HG03558 (cell line): Measurements from ENCODE around the gene TMCC3.
"Not testable (repeated sequence)": the region's sequence is repeated elsewhere in the genome, so short reads cannot be mapped to it uniquely, and the experiment has no call there.

Experiments used
- ATAC-seq: cut with Tn5 transposase; IDR thresholded peaks from one replicate; pipeline ENCODE4 v1.9.1; 2021; ENCODE audit warnings: moderate number of reproducible peaks; ENCODE audit not compliant: unreplicated experiment; ENCODE audit errors: extremely low read depth

Gene TMCC3

GRCh38 chr12:94584377-94584776, 66.0 kb downstream of the TMCC3 start:
- ATAC-seq: no peak

GRCh38 chr12:94582591-94582990, 67.8 kb downstream of the TMCC3 start:
- ATAC-seq: no peak

DNA sequence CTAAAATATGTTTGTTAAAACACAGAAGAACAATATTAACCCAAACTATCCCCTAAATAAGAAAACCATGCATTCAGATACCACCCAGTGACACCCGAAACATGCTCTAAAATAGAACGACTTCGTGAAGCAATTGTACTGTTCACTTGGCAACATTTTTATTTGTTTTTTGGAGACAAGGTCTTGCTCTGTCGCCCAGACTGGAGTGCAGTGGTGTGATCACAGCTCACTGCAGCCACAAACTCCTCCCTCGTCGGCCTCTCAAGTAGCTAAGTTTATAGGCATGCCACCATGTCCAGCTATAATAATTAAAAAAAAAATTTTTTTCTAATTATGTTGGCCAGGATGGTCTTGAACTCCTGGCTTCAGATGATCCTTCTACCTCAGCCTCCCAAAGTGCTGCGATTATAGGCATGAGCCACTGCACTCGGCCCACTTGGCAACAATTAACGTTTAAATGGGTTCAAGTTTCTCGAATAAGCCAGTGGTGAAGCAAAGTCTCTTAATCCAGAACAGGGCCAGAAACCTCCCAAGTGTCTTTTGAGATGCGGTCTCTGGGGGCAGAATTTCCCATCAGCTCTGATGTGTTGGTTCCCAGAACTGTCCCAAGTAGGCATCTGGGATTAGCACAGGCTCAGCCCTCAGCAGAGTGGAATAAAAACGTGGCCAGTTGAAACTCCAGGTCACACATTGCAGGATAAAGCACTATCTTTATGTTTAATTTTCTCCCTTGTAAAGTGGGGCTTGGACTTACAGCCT, 74.5 kb downstream of the TMCC3 start:
- ATAC-seq: no peak

- ATAC-seq: no peak
Observed at GRCh38 chr12:94575024-94575423, 75.3 kb downstream of the TMCC3 start.

DNA sequence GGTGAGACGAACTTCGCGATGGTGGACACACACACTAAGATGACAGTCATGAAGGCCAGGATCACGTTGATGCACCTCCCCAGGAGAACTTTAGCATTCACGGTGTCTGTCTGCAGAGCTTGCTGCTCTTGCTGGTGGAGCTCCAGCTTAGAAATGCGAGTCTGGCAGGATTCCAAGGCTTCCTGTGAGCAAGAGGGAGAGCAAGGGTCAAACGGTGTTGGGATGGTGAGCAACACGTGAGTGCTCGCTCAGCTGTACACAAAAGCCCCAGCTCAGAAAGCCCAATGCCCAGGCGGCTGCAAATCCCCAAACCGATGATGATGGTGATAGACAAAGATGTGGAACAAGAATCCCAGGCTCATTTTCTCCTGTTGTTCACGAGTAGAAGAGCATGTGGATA, 78.8 kb downstream of the TMCC3 start:
- no peak for ATAC-seq

DNA sequence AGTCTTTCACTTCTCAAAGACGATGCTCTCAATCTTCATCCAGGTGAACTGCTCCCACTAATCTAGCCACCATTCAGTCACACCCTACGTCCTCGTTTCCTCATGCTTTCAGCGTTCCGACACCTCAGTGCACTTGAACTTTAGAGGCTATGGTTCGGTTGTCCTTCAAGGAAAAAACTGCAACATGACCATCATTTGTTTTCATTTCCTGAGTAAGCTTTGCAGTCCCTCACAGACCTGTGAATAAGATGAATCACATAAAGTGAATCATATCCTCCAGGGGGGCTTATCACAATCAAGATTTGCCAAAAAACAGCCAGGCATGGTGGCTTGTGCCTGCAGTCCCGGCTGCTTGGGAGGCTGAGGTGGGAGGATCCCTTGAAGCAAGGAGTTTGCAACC, 80.2 kb downstream of the TMCC3 start:
- no peak for ATAC-seq

DNA sequence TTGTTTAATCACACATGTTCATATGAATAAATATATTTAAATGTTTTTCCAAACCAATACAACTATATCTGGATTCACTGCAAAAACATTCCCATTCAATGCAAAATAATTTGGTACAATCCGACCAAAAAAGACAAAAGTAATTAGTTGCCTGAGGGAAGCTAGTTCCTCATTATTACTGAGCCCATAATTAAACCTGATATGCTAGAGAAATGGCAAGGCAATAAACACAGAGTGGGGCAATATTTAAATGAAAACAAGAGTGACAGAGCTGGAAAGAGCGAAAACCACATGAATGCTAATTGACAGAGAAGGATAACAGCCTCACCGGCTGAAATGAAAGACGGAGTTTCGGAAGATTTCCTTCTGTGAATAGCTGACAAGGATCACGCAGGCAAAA, 82.6 kb downstream of the TMCC3 start:
- ATAC-seq: no peak

DNA sequence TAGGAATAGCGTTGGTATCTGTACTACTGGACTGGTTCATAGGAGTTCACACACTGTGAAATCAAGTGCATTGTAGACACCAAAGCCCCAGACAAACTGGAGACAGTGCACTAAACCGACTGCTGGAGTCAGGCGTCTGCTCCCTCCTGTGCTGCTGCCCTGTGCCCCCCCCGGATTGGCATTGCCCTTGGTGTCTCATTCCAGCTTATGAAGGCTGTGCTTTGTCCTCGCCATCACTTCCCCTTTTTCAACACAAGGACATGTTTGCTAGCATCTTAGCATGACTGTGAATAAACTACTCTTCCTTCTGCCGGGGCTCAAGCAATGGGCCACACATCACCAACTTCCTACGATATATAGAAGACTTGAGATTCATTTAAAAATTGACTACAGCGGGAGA, 84.0 kb downstream of the TMCC3 start:
- no peak for ATAC-seq

- no peak for ATAC-seq
Observed at GRCh38 chr12:94565683-94566082, 84.7 kb downstream of the TMCC3 start.

DNA sequence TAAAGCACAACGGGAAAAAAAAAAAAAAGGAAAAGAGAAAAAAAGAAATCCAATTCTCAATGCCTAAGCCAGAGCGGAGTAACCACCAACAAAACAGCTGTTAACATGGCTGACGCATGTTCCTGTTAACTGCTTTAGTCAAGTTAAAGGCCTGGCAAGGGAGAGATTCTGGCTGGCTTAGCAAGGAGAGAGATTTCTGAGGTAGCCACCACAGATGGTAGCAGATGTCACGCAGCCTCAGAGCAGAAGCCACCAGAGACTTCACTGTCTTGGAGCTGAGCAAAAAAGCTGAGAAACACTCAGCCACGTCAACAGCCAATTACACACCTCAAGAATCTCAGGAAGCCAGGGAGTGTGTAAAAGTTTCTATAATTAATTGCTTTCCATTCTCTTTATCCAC, 87.1 kb downstream of the TMCC3 start:
- ATAC-seq: no peak

- peak; percentile 85 for ATAC-seq
Observed at GRCh38 chr12:94561943-94562411, 88.4 kb downstream of the TMCC3 start.

- ATAC-seq: peak; percentile 54
Observed at GRCh38 chr12:94560431-94561221, 89.7 kb downstream of the TMCC3 start.

GRCh38 chr12:94558612-94559011, 91.7 kb downstream of the TMCC3 start:
- ATAC-seq: no peak

- no peak for ATAC-seq
Observed at GRCh38 chr12:94557746-94558295, 92.5 kb downstream of the TMCC3 start.

DNA sequence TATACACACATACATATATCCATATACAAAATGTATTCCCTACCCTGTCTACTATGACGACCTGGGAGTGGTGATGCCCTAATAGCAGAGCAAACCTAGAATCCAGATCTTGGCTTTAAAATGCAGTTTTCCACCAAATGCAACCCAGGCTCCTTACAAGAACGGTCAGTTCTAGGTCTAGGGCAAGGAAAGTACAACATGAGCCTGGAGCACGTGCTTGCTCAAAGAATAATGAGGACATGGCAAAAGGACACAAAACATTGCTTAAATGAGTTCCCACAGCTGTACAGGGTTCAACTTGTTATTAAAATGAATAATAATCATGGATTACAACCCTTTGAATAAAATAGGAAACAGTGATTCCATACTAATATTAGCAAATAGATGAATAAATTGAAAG, 94.7 kb downstream of the TMCC3 start:
- ATAC-seq: no peak

DNA sequence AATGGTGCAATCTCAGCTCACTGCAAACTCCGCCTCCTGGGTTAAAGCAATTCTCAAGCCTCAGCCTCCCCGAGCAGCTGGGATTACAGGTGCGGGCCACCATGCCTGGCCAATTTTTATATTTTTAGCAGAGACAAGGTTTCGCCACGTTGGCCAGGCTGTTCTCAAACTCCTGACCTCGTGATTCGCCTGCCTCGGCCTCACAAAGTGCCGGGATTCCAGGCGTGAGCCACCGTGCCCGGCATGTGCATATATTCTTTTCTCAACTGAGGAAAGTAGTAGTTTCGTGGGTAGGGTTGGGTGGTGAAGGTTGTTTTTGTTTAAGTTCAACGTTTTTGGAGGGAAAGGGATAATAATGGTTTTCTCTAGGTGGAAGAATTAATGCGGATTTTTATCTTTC, 96.5 kb downstream of the TMCC3 start:
- ATAC-seq: no peak

DNA sequence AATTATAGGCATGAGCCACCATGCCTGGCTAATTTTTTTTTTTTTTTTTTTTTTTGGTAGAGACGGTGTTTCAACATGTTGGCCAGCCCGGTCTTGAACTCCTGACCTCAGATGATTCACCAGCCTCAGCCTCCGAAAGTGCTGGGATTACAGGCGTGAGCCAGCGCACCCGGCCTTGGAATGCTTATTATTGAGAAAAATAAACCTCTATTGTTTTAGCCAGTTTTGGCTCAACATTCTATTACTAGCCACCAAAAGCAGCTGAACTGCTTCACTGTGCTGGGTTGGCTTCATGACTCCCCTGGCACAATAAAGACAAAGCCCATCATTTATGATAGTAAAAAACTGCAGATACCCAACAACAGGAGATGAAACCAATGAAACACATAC, 97.2 kb downstream of the TMCC3 start:
- no peak for ATAC-seq

- no peak for ATAC-seq
Observed at GRCh38 chr12:94551810-94552209, 98.5 kb downstream of the TMCC3 start.

GRCh38 chr12:94550964-94551363, 99.4 kb downstream of the TMCC3 start:
- ATAC-seq: no peak

- not testable (repeated sequence) for ATAC-seq
Observed at GRCh38 chr12:94548833-94549232, 101.5 kb downstream of the TMCC3 start.
